Mucosa of stomach (tissue), 1 donor: ENCODE data around the gene TOR4A.
A peak's percentile ranks its signal among the peaks of the same experiment; 100 is the strongest.

ENCODE experiments used
- H3K27me3 ChIP-seq: one replicate; pipeline ENCODE4 v1.7.0; 2013; ENCODE audit warnings: mild to moderate bottlenecking, low read length; ENCODE audit not compliant: control insufficient read depth, insufficient read depth
- H3K36me3 ChIP-seq: one replicate; pipeline ENCODE4 v1.7.0; 2013; ENCODE audit warnings: low read length; ENCODE audit not compliant: control insufficient read depth, insufficient read depth
- H3K4me1 ChIP-seq: one replicate; pipeline ENCODE4 v1.7.0; 2013; ENCODE audit warnings: mild to moderate bottlenecking, low read length; ENCODE audit not compliant: control insufficient read depth, insufficient read depth
- H3K4me3 ChIP-seq: one replicate; pipeline ENCODE4 v1.7.0; 2013; ENCODE audit warnings: low read length
- H3K9ac ChIP-seq: one replicate; pipeline ENCODE4 v1.7.0; 2013; ENCODE audit warnings: mild to moderate bottlenecking, low read length, moderate library complexity
- H3K9me3 ChIP-seq: one replicate; pipeline ENCODE4 v1.7.0; 2013; ENCODE audit warnings: mild to moderate bottlenecking, low read length, moderate library complexity; ENCODE audit not compliant: control insufficient read depth
- donor health status: Pancreatic carcinoma.

Gene TOR4A

DNA sequence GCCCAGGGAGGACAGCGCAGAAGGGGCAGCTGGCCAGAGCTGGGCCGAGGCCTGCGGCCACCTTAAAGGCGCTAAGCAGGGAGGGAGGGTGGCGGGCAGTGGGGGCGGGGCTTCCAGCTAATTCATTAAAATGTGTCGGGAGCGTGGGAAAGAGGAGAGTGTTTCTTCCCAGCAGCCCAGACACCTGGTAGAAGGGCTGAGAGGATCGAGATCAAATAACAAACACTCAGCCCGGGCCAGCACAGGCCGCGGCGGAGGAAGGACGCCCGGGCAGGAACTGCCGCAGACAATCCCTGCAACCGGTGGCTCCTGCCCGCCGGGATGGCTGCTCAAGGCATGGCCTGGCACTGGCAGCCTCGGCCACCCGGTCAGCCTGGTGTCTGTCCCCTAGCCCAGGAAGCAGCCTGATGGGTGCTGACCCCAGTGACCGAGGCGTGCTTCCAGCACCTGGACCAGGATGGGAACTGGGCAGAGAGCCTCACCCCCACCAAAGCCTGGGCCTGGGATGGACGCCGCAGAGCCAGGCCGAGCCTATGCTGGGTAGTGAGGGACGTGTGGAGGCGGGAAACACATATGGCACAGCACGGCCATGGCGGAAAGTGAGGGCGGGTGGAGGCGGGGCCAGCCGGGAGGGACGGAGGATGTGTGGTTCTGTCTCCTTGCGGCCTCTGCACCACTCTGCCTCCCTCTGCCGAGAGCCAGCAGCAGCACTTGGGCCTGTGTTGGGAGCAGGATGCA lies 27.7 kb downstream of the TOR4A start:
- H3K4me1 ChIP-seq = peaks cover 49% of the 10 kb centered on the region
- H3K36me3 ChIP-seq = no peaks in the 10 kb centered on the region
- no peak overlapping the region for H3K4me3 ChIP-seq
- H3K9ac ChIP-seq = peak overlapping the region; percentile 40
- peaks cover 37% of the 10 kb centered on the region for H3K27me3 ChIP-seq
- H3K9me3 ChIP-seq = no peaks in the 10 kb centered on the region

DNA sequence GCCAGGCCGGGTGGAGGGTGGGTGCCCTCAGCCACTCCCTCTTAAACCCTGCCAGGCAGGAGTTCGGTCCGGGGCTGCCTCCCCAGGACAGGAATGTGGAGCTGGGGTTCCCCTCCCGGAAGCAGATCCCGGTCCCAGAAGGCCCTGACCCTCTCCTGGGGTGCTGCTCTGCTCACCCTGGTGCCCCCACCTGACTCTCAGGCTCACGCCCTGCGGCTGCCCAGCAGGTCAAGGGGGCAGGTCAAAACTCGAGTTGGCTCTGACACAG lies 28.2 kb downstream of the TOR4A start:
- Histone ChIP-seq H3K4me1 (peaks cover 49% of the 10 kb centered on the region), H3K27me3 (peaks cover 37% of the 10 kb centered on the region), H3K36me3 (no peaks in the 10 kb centered on the region), H3K9ac (peak overlapping the region; percentile 40), H3K9me3 (no peaks in the 10 kb centered on the region), H3K4me3 (no peak overlapping the region)

DNA sequence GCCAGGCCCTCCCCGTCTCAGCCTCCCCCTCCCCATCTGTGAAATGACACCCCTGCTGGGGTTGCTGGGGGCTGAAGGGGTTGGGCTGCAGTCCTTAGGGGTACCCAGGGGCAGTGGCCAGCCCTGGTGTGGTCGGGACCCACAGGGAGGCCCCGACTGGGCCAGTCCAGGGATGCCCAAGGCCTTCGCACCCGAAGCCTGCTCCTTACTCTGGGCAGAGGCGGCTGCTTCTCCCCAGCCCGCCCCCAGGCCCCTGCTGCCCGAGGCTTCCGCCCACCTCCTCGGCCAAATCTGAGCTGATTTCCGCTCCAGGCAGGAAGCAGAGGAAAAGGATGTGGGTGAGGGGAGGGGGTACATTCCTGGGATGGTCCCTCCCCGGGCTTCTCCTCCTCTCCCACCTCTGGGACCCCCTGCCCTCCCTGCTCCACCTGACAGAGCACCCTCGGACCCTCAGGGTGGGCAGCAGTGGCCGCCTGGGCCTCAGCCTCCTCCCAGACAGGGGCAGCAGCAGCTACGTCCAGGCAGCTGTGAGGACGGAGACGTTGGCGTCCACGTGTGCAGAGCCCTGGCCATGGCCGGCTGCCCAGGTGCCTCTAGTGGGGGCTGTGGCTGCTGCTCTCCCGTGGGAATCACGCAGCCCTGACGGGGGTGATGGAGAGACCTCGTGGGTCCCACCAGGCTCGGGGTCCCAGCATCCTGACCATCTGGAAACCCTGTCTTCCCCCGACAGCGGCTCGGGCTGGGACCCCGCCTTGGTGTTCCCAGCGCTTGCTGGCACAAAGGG lies 28.7 kb downstream of the TOR4A start:
- H3K4me1 ChIP-seq = peaks cover 52% of the 10 kb centered on the region
- peak overlapping the region; percentile 40 for H3K9ac ChIP-seq
- peaks cover 37% of the 10 kb centered on the region for H3K27me3 ChIP-seq
- no peaks in the 10 kb centered on the region for H3K36me3 ChIP-seq
- H3K9me3 ChIP-seq = no peaks in the 10 kb centered on the region
- H3K4me3 ChIP-seq = no peak overlapping the region

DNA sequence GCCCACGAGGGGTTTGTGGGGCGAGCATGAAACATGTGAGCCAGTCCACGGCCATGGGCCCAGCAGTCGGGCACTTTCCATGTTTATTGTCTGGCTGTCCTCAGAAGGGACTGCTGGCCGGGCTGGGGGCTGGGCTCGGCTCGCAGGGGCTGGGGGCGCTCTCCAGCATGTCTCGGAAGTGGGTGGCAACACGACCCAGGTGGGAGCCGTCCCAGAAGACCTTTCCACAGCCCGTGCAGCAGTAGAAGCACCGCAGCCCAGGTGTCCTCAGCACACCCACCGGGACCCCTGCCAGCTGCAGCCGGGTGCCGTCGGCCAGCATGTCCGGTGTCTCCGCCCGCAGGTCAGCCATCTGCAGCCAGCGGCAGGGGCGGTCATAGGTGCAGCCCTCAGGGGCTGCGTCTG lies 29.3 kb downstream of the TOR4A start:
- H3K9me3 ChIP-seq = no peaks in the 10 kb centered on the region
- H3K4me3 ChIP-seq = no peak overlapping the region
- no peaks in the 10 kb centered on the region for H3K36me3 ChIP-seq
- peaks cover 57% of the 10 kb centered on the region for H3K4me1 ChIP-seq
- no peak overlapping the region for H3K9ac ChIP-seq
- H3K27me3 ChIP-seq = peaks cover 37% of the 10 kb centered on the region

- peaks cover 37% of the 10 kb centered on the region for H3K27me3 ChIP-seq
- no peaks in the 10 kb centered on the region for H3K36me3 ChIP-seq
- H3K4me3 ChIP-seq = no peak overlapping the region
- H3K4me1 ChIP-seq = peaks cover 62% of the 10 kb centered on the region
- H3K9ac ChIP-seq = no peak overlapping the region
- H3K9me3 ChIP-seq = no peaks in the 10 kb centered on the region
Measured at GRCh38 chr9:137307255-137308056, 29.9 kb downstream of the TOR4A start.

DNA sequence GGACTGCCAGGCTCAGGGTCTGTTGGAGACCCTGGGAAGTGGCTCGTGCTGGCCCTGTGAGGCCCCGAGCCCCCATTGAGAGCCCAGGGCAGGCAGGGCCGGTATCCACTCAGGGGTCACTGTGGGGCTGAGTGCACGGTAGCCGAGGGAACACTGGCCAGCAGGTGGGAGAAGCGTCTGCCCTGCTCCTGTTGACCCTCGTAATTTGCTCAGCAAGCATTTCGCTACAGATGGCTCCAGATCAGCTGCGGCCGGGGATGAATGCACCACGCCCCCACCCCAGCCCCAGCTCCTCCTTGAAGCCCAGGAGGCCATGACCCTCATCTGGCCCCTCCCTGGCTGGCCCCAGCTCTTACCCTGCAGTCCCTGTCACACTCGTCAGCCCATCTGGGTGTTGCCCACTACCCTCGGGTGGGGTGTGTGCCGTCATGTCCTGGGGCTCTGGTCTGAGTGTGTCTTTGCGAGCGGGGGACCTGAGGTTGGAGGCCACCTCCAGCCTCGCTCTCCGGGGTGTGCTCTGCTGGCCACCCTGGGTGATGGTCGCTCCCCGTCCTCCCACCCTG lies 30.6 kb downstream of the TOR4A start:
- Histone ChIP-seq H3K27me3 (peaks cover 33% of the 10 kb centered on the region), H3K36me3 (no peaks in the 10 kb centered on the region), H3K4me1 (peaks cover 59% of the 10 kb centered on the region), H3K9ac (no peak overlapping the region), H3K9me3 (no peaks in the 10 kb centered on the region), H3K4me3 (no peak overlapping the region)

GRCh38 chr9:137309368-137310188 lies 32.1 kb downstream of the TOR4A start:
- no peak overlapping the region for H3K4me3 ChIP-seq

GRCh38 chr9:137310189-137311052 lies 32.9 kb downstream of the TOR4A start:
- H3K4me3 ChIP-seq = no peak overlapping the region
- H3K4me1 ChIP-seq = peaks cover 51% of the 10 kb centered on the region
- peak overlapping the region; percentile 58 for H3K9ac ChIP-seq

More at GRCh38 chr9:137309368-137310188, 32.1 kb downstream of the TOR4A start:
- Histone ChIP-seq H3K4me1 (peaks cover 59% of the 10 kb centered on the region), H3K36me3 (no peaks in the 10 kb centered on the region), H3K9me3 (no peaks in the 10 kb centered on the region), H3K9ac (no peak overlapping the region), H3K27me3 (peaks cover 27% of the 10 kb centered on the region)

GRCh38 chr9:137311171-137311985 lies 33.9 kb downstream of the TOR4A start:
- H3K9me3 ChIP-seq = no peaks in the 10 kb centered on the region
- peaks cover 44% of the 10 kb centered on the region for H3K4me1 ChIP-seq
- H3K27me3 ChIP-seq = peaks cover 28% of the 10 kb centered on the region
- H3K36me3 ChIP-seq = no peaks in the 10 kb centered on the region
- peak overlapping the region; percentile 58 for H3K9ac ChIP-seq
- H3K4me3 ChIP-seq = no peak overlapping the region

More at GRCh38 chr9:137310189-137311052, 32.9 kb downstream of the TOR4A start:
- Histone ChIP-seq H3K27me3 (peaks cover 31% of the 10 kb centered on the region), H3K36me3 (no peaks in the 10 kb centered on the region), H3K9me3 (no peaks in the 10 kb centered on the region)
